GM21528 (cell line): ENCODE measurements around the gene SCN8A.

Experiments used
- ATAC-seq: cut with Tn5 transposase; IDR thresholded peaks from one replicate; pipeline ENCODE4 v1.9.1; 2021; ENCODE audit warnings: mild to moderate bottlenecking, moderate library complexity; ENCODE audit not compliant: unreplicated experiment, low FRiP score

SCN8A gene

DNA sequence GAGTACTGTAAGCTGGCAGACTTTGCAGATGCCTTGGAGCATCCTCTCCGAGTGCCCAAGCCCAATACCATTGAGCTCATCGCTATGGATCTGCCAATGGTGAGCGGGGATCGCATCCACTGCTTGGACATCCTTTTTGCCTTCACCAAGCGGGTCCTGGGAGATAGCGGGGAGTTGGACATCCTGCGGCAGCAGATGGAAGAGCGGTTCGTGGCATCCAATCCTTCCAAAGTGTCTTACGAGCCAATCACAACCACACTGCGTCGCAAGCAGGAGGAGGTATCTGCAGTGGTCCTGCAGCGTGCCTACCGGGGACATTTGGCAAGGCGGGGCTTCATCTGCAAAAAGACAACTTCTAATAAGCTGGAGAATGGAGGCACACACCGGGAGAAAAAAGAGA lies 215.9 kb downstream of the SCN8A start:
- ATAC-seq = no peak

GRCh38 chr12:51809193-51809592 lies 218.2 kb downstream of the SCN8A start:
- no peak for ATAC-seq

GRCh38 chr12:51811203-51812202 lies 220.5 kb downstream of the SCN8A start:
- ATAC-seq = no peak

GRCh38 chr12:51812871-51813270 lies 221.8 kb downstream of the SCN8A start:
- ATAC-seq = no peak

DNA sequence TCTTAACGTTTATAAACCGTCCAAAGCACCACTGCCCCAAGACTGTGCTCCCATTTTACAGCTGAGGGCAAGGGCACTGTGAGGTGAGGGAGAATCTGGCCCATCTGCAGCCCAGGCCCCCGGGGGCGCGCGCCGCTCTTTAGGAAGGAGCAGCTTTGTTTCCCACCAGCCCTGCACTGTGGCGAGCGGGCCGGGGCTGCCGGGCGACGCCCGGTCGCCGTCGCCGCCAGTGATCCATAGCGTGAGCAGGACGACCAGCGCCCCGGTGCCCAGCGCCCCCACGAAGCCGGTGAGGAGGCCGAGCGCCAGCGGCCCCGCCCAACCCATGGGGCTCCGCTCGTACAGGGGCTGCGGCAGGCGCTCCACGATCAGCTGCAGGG lies 222.9 kb downstream of the SCN8A start:
- no peak for ATAC-seq

GRCh38 chr12:51814311-51815088 lies 223.5 kb downstream of the SCN8A start:
- no peak for ATAC-seq

DNA sequence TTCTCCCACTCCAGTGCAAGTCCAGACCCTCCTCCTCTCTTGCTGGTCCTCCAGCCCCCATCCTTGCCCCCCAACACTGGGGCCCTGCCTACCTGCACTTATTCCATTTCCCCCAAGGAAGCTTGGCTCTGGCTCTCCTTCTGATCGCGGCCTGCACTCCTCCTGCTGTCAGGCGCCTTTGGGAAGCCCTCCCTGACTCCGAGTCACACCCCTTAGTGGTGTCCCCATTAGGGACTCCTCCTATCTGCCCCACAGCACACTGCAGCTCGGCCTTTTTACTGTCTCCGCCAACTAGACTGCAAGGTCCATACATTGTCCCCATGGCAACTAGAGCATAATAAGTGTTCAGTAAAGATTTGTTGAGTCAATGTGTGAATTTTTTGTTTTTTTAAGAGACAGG lies 224.5 kb downstream of the SCN8A start:
- ATAC-seq = no peak

- no peak for ATAC-seq
Observed at GRCh38 chr12:51817027-51817953, 226.3 kb downstream of the SCN8A start.

- no peak for ATAC-seq
Observed at GRCh38 chr12:51818086-51818485, 227.1 kb downstream of the SCN8A start.

DNA sequence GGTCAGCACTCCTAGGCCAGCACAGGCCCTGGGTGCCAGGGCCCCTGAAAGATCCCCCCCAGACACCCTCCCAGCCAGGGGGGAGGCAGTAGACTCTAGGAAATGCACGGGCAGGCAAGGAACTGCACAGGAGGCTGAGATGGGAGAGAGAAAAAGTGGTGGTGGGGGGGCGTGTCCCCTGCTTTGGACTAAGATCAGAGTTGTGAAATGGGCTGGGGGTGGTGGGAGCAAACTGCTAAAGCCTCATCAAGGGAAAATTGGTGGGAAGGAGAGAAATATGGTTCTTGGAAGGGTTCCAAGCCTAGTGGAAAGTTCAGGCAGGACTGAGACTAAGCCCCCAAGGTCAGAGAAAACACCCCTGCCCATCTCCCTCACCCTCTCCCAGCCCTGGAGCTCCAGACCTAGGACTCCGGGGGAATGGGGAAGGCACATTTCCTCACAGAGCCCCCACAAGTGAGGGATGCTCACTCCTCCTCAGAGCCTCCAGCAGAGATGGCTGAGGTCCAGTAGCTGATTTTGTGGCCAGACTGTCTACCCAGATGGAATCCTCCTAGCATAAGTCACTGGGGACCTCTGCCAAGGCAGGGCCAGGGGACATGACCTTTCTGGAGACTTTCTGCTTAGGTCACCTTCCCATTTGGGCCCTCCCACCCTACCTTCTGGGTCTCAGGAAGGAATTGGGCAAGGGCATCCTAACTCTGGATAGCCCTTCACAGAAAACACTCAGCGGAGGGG lies 227.7 kb downstream of the SCN8A start:
- ATAC-seq = no peak

GRCh38 chr12:51819736-51820525 lies 228.9 kb downstream of the SCN8A start:
- ATAC-seq = no peak

DNA sequence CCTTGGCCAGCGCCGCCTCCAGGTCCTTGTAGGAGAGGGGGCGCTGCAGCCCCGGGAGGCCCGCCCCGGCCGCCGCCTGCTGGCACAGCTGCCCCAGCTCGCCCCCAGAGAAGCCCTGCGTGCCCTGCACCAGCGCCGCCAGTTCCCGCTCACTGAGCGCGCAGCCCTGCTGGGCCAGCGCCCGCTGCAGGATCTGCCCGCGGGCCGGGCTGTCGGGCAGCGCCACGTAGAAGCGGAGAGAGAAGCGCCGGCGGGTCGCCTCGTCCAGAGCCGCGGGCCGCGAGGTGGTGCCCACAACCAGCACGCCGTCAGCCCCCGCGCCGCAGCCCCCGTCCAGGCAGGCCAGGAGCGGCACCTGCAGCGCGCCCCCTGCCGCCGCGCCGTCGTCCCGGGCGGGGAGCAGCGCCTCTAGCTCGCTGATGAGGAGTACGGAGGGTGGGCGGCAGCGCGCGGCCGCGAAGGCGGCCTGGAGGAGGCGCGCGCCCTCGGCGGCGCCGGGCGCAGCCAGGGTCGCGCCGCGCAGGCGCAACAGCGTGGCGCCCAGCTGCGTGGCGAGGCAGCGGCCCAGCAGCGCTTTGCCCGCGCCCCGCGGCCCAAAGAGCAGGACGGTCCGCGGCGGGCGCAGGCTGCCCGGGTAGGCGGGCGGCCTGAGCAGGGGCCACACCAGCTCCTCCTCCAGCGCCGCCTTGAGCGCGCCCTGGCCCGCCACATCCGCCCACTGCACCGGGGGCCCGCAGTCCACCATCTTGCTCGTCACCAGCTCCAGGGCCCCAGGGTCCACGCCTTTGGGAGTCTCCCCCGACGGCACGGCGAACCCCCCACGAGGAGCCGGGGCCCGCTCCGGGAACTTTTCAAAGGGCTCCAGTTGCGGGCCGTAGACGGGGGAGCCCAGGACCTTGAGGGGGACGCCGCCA lies 229.8 kb downstream of the SCN8A start:
- ATAC-seq = no peak

GRCh38 chr12:51821440-51822260 lies 230.6 kb downstream of the SCN8A start:
- ATAC-seq = no peak

- no peak for ATAC-seq
Observed at GRCh38 chr12:51822261-51822616, 231.2 kb downstream of the SCN8A start.

DNA sequence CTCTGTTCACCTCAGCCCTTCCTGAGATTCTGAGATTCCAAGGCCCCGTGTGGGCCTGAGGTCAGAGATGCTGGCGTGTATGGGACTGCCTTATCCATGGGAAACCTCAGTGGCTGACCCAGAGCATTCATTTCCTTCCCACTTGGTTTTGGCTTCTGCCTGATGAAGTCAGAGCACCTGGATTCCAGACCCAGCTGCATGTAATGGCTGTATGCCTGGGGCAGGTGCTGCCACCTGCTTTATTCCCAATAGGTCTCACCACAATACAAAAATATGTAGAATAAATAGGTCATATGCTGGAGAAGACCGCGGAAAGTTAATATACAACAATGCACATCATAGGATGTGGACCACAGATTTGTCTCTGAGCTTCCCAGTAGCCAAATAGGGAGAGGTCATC lies 231.9 kb downstream of the SCN8A start:
- ATAC-seq = no peak

DNA sequence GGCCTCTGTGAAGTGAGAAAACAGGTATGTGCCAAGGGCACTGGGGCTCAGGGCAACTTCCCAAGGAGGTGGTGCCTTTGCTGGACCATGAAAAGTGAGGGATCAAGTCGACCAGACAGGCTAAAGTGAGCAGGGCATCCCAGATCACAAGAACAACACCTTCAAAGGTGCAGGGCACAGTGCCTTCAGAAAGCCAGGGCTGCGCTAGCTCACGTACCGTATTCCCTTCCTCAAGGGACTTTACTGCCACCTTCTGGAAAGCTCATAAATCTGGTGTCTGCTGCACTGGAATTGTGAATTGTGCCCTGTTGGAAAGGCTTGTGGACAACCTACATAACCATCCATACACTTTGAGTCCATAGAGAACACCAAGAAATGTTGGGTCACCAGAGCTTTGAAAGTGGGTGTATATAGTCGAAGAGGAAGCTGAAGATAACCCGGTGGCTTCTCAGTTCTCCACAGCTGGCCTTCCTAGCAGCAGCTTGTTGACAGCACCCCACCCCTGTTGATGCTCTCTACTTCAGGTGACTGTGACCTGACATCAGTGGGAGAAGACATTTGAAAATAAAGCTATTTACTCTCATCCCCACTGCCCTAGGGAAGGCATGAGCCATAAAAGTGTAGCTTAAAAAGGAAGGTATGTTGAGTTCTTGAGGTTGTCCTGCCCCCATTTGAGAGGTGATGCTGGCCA lies 233.0 kb downstream of the SCN8A start:
- no peak for ATAC-seq

DNA sequence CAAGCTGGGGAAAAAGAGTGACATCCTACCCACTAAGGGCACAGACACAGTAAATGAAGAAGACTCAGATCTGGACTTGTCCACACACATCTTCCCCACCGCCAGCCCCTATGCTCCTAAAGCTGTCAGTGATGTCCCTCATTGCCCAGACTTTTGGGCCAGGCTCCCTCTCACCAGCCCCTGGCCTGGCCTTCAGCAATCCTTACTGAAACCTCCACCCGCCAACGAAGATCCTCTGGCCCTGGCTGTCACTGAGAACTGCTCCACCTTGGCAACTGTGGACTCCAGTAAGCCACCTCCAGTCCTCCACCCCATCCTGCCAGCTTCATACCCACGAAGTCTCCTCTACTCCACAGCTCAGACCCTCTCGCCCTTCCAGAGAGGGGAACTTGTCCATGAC lies 234.2 kb downstream of the SCN8A start:
- ATAC-seq = no peak
